B cell (primary cell): Measurements from ENCODE around the gene AANAT. TPM values are rescaled to one million over a fixed set of nuclear protein-coding genes. Genes with fewer than 3 reads are reported as not detected.

Experiments used
- ATAC-seq: fragments of 200-7000 bp; cut with Tn5 transposase; one replicate; pipeline ENCODE4 v1.10.0; 2021; ENCODE audit warnings: low read depth, mild to moderate bottlenecking, moderate number of reproducible peaks, moderate library complexity
- CTCF ChIA-PET: fragments of 350-600 bp; sonication (Branson Sonifier 250); formaldehyde crosslinking; loops from one replicate; lab custom pipeline; 2021; ENCODE audit warnings: antibody characterized with exemption, inconsistent platforms; lab: Charles Lee
- POLR2A ChIA-PET: fragments of 350-600 bp; sonication (Branson Sonifier 250); formaldehyde crosslinking; loops from one replicate; lab custom pipeline; 2021; ENCODE audit warnings: antibody characterized with exemption; lab: Charles Lee
- DNase-seq: peaks from one replicate; pipeline ENCODE4 v3.0.0; 2013
- H2AFZ ChIP-seq: 2 replicates; pipeline ENCODE4 v1.6.1; 2012; ENCODE audit warnings: mild to moderate bottlenecking, low read depth, low read length; ENCODE audit not compliant: insufficient read depth, poor library complexity, severe bottlenecking
- H3K27ac ChIP-seq, 2 donors: 1 replicate in 1 of 2; 2 replicates in 1 of 2; pipeline ENCODE4 v1.5.1; 2012 to 2013; ENCODE audit warnings: low read length in 2 of 2, mild to moderate bottlenecking in 2 of 2, moderate library complexity in 1 of 2
- H3K27me3 ChIP-seq, 4 experiments: fragments of 200-600 bp in 1 of 4; sonication (generic) in 1 of 4; replicated peaks in 1 of 4; 1 replicate in 2 of 4; 2 replicates in 2 of 4; pipeline versions ENCODE4 v1.6.1 to v1.7.0; 2013 to 2016; ENCODE audit warnings: low read length in 3 of 4, mild to moderate bottlenecking in 2 of 4, mixed read lengths in 1 of 4, moderate library complexity in 1 of 4; ENCODE audit not compliant: insufficient read depth in 4 of 4, control insufficient read depth in 3 of 4; ENCODE audit errors: control extremely low read depth in 1 of 4
- H3K36me3 ChIP-seq, 2 experiments: replicated peaks in 1 of 2; 1 replicate in 1 of 2; 2 replicates in 1 of 2; pipeline versions ENCODE4 v1.6.1 to v1.7.1; 2013; ENCODE audit warnings: low read length in 1 of 2; ENCODE audit not compliant: insufficient read depth in 2 of 2, control insufficient read depth in 1 of 2; ENCODE audit errors: control extremely low read depth in 1 of 2, extremely low read depth in 1 of 2
- H3K4me1 ChIP-seq, 2 donors: fragments of 200-600 bp in 1 of 2; sonication (generic) in 1 of 2; 1 replicate in 1 of 2; 2 replicates in 1 of 2; pipeline versions ENCODE4 v1.5.1 to v1.6.1; 2013 to 2017; ENCODE audit warnings: low read length in 2 of 2; ENCODE audit not compliant: control insufficient read depth in 2 of 2, insufficient read depth in 2 of 2
- H3K4me2 ChIP-seq: replicated peaks from 2 replicates; pipeline ENCODE3; 2012; ENCODE audit warnings: mild to moderate bottlenecking, low read depth, low read length; ENCODE audit not compliant: poor library complexity, severe bottlenecking
- H3K4me3 ChIP-seq, 5 experiments: fragments of 200-600 bp in 1 of 5; sonication (generic) in 1 of 5; 1 replicate in 3 of 5; 2 replicates in 2 of 5; pipeline versions ENCODE4 v1.5.1 to v1.7.0; 2011 to 2016; ENCODE audit warnings: low read length in 4 of 5, mild to moderate bottlenecking in 4 of 5, low read depth in 2 of 5, control low read depth in 1 of 5, moderate library complexity in 1 of 5; ENCODE audit not compliant: insufficient read depth in 1 of 5; ENCODE audit errors: control extremely low read depth in 1 of 5, extremely low read depth in 1 of 5
- H3K79me2 ChIP-seq: fragments of 200-600 bp; sonication (generic); one replicate; pipeline ENCODE4 v1.6.0; 2016; ENCODE audit warnings: low read length; ENCODE audit not compliant: control insufficient read depth, insufficient read depth
- H3K9ac ChIP-seq: fragments of 200-600 bp; sonication (generic); 2 replicates; pipeline ENCODE4 v1.6.1; 2017; ENCODE audit warnings: mild to moderate bottlenecking, low read length, moderate library complexity
- H3K9me3 ChIP-seq, 3 donors: one replicate each; pipeline versions ENCODE4 v1.6.1 to v1.7.1; 2013; ENCODE audit warnings: low read length in 2 of 3; ENCODE audit not compliant: control insufficient read depth in 2 of 3, insufficient read depth in 1 of 3; ENCODE audit errors: control extremely low read depth in 1 of 3
- H4K20me1 ChIP-seq: 2 replicates; pipeline ENCODE4 v1.6.0; 2012; ENCODE audit warnings: mild to moderate bottlenecking, low read length; ENCODE audit not compliant: insufficient read depth, control insufficient read depth, poor library complexity, severe bottlenecking
- H3K27ac Mint-ChIP-seq: one replicate; pipeline ENCODE4 v1.8.0; 2021; ENCODE audit warnings: mixed read lengths
- H3K27me3 Mint-ChIP-seq: one replicate; pipeline ENCODE4 v1.8.0; 2021; ENCODE audit warnings: mixed read lengths
- H3K4me1 Mint-ChIP-seq: one replicate; pipeline ENCODE4 v1.8.0; 2021; ENCODE audit warnings: mixed read lengths
- H3K4me3 Mint-ChIP-seq: one replicate; pipeline ENCODE4 v1.8.0; 2021; ENCODE audit warnings: mixed read lengths
- H3K9me3 Mint-ChIP-seq: one replicate; pipeline ENCODE4 v1.8.0; 2022; ENCODE audit warnings: mixed read lengths; ENCODE audit not compliant: insufficient read depth
- CTCF ChIP-seq: fragments of 200-600 bp; IDR thresholded peaks from one replicate; pipeline ENCODE4 v1.8.0; 2022; ENCODE audit warnings: antibody characterized with exemption, mild to moderate bottlenecking
- EZH2 ChIP-seq: IDR thresholded peaks from 2 replicates; pipeline ENCODE4 v1.6.1; 2012; ENCODE audit warnings: borderline replicate concordance, low read depth, mild to moderate bottlenecking, moderate library complexity, low read length; ENCODE audit not compliant: insufficient read depth, poor library complexity, severe bottlenecking
- WGBS: methylation state at CpG from one replicate; pipeline ENCODE4 v1.1.5; 2013; ENCODE audit warnings: missing lambda C conversion rate; ENCODE audit not compliant: insufficient coverage; 5-methylcytosine and 5-hydroxymethylcytosine counted together
- intact Hi-C: fragments of 100-400 bp; cut with micrococcal nuclease; formaldehyde crosslinking; loops from one replicate; pipeline ENCODE4 v1.10.0; 2022
- polyA plus RNA-seq: library from polyadenylated mRNA; depleted of rRNA; stranded (reverse); fragments of >200 nt; gene quantifications from 2 replicates; pipeline ENCODE4 v1.2.3, GENCODE V29; 2012
- total RNA-seq, 2 donors: library from RNA; stranded (reverse); fragments of 120-200 nt in 1 of 2; gene quantifications; 1 replicate in 1 of 2; 2 replicates in 1 of 2; pipeline versions ENCODE4 v1.2.3 to v1.2.4, GENCODE V29; 2013 to 2022

The AANAT gene
- total and polyA plus RNA-seq, 2 donors (not counting 1 experiment from before 2014, with no cell fraction given): 0.42 to 0.94 TPM

- H3K4me3 ChIP-seq: no peak overlapping the region
- Mint-ChIP-seq H3K4me3 (no peak overlapping the region), H3K27ac (peak overlapping the region; percentile 56), H3K9me3 (no peaks in the 10 kb centered on the region), H3K4me1 (peaks cover 35% of the 10 kb centered on the region), H3K27me3 (no peaks in the 10 kb centered on the region)
- peaks cover 12 to 36% of the 10 kb centered on the region in 2 donors for H3K4me1 ChIP-seq
- POLR2A ChIA-PET: interaction anchor here (0.8 to 2.6 kb wide), 11 partner anchors 9 to 38 kb away, joined by 3 to 22 read pairs (median 5); partner anchors contain the start of gene RHBDF2
- H4K20me1 ChIP-seq: peaks cover 26% of the 10 kb centered on the region
- no peaks in the 10 kb centered on the region for H3K9me3 ChIP-seq
- H3K27me3 ChIP-seq: no peaks in the 10 kb centered on the region
- DNase-seq (no peak), ATAC-seq (no peak)
- no peak overlapping the region for H2AFZ ChIP-seq
- no peak overlapping the region for H3K9ac ChIP-seq
- peak overlapping the region in 1 of 2 donors; percentile 23 for H3K27ac ChIP-seq
- TF ChIP-seq CTCF (no peak), EZH2 (no peak)
- peaks cover 0 to 44% of the 10 kb centered on the region in 2 experiments for H3K36me3 ChIP-seq
- WGBS: 13% methylated on average over 5 of the region's 8 CpGs
- intact Hi-C loops: loop anchor here (5.0 kb wide), 1 partner anchor 79 kb away; no protein-coding TSS in a partner anchor
- no peak overlapping the region for H3K4me2 ChIP-seq
- CTCF ChIA-PET: interaction anchor here (0.6 to 16.1 kb wide), 16 partner anchors 8 to 165 kb away, joined by 3 to 442 read pairs (median 8); partner anchors contain the start of genes RHBDF2 and UBE2O
- peaks cover 7% of the 10 kb centered on the region for H3K79me2 ChIP-seq
These were observed 618 bp downstream of the AANAT start for GRCh38 chr17:76467809-76468633.
